Putamen (tissue), 1 donor: ENCODE data around the gene CTNNA2.

Experiments
- DNase-seq: peaks from one replicate; pipeline ENCODE4 v3.0.0-alpha.2; 2016; ENCODE audit warnings: low spot score

Gene CTNNA2

GRCh38 chr2:80403081-80403480 lies 890.2 kb downstream of the CTNNA2 start:
- DNase-seq = no peak

- no peak for DNase-seq
Observed at GRCh38 chr2:80407377-80407776, 894.5 kb downstream of the CTNNA2 start.

- DNase-seq = peak; percentile 50
Observed at GRCh38 chr2:80410346-80410745, 897.5 kb downstream of the CTNNA2 start.

- DNase-seq = no peak
Observed at GRCh38 chr2:80413136-80413535, 900.3 kb downstream of the CTNNA2 start.

- no peak for DNase-seq
Observed at GRCh38 chr2:80417737-80418136, 904.9 kb downstream of the CTNNA2 start.

- DNase-seq = no peak
Observed at GRCh38 chr2:80420530-80421208, 907.8 kb downstream of the CTNNA2 start.

GRCh38 chr2:80429251-80429650 lies 916.4 kb downstream of the CTNNA2 start:
- DNase-seq = no peak

- DNase-seq = no peak
Observed at GRCh38 chr2:80437959-80438358, 925.1 kb downstream of the CTNNA2 start.

GRCh38 chr2:80438686-80439085 lies 925.8 kb downstream of the CTNNA2 start:
- no peak for DNase-seq

GRCh38 chr2:80454628-80455027 lies 941.8 kb downstream of the CTNNA2 start:
- DNase-seq = peak; percentile 90

- DNase-seq = no peak
Observed at GRCh38 chr2:80459028-80459427, 946.2 kb downstream of the CTNNA2 start.

GRCh38 chr2:80461505-80462197 lies 948.8 kb downstream of the CTNNA2 start:
- DNase-seq = no peak

GRCh38 chr2:80462654-80463053 lies 949.8 kb downstream of the CTNNA2 start:
- DNase-seq = no peak

- no peak for DNase-seq
Observed at GRCh38 chr2:80464275-80464674, 951.4 kb downstream of the CTNNA2 start.

- no peak for DNase-seq
Observed at GRCh38 chr2:80467262-80467811, 954.5 kb downstream of the CTNNA2 start.

GRCh38 chr2:80469428-80469827 lies 956.6 kb downstream of the CTNNA2 start:
- DNase-seq = no peak

- DNase-seq = no peak
Observed at GRCh38 chr2:80473069-80473468, 960.2 kb downstream of the CTNNA2 start.

GRCh38 chr2:80473796-80474195 lies 960.9 kb downstream of the CTNNA2 start:
- no peak for DNase-seq

GRCh38 chr2:80475970-80476369 lies 963.1 kb downstream of the CTNNA2 start:
- no peak for DNase-seq

- no peak for DNase-seq
Observed at GRCh38 chr2:80476535-80477117, 963.8 kb downstream of the CTNNA2 start.

- DNase-seq = no peak
Observed at GRCh38 chr2:80482276-80482675, 969.4 kb downstream of the CTNNA2 start.

GRCh38 chr2:80489717-80490116 lies 976.9 kb downstream of the CTNNA2 start:
- no peak for DNase-seq

- DNase-seq = no peak
Observed at GRCh38 chr2:80490964-80491363, 978.1 kb downstream of the CTNNA2 start.
